Mammary epithelial cell (primary cell): Measurements from ENCODE around the gene CDH12.
"Not testable (repeated sequence)": the region's sequence is repeated elsewhere in the genome, so short reads cannot be mapped to it uniquely, and the experiment has no call there.

Experiments
- EZH2 ChIP-seq: IDR thresholded peaks from 2 replicates; pipeline ENCODE4 v1.6.1; 2012; ENCODE audit warnings: low read length, inconsistent platforms, borderline replicate concordance
- TF ChIP-seq, protein P1 (sequence below), 2 donors: IDR thresholded peaks in 1 of 2; conservative IDR thresholded peaks in 1 of 2; 2 replicates each; pipeline ENCODE4 v1.5.1; 2011 to 2012; ENCODE audit warnings: inconsistent platforms in 2 of 2, low read length in 2 of 2, mild to moderate bottlenecking in 2 of 2, control low read depth in 1 of 2, low read depth in 1 of 2; ENCODE audit not compliant: insufficient read depth in 1 of 2; ENCODE audit errors: extremely low read depth in 1 of 2

DNA sequence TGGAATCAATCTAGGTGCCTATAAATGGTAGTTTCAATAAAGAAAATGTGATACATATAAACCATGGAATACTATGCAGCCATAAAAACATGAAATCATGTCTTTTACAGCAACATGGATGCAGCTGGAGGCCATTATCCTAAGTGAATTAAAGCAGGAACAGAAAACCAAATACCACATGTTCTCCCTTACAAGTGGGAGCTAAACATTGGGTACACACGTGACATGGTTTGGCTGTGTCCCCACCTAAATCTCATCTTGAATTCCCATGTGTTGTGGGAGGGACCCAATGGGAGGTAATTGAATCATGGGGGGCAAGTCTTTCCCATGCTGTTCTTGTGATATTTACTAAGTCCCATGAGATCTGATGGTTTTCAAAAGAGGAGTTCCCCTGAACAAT is 78.9 kb downstream of the CDH12 start:
- not testable (repeated sequence) for TF ChIP-seq EZH2
- TF ChIP-seq, protein P1, sequence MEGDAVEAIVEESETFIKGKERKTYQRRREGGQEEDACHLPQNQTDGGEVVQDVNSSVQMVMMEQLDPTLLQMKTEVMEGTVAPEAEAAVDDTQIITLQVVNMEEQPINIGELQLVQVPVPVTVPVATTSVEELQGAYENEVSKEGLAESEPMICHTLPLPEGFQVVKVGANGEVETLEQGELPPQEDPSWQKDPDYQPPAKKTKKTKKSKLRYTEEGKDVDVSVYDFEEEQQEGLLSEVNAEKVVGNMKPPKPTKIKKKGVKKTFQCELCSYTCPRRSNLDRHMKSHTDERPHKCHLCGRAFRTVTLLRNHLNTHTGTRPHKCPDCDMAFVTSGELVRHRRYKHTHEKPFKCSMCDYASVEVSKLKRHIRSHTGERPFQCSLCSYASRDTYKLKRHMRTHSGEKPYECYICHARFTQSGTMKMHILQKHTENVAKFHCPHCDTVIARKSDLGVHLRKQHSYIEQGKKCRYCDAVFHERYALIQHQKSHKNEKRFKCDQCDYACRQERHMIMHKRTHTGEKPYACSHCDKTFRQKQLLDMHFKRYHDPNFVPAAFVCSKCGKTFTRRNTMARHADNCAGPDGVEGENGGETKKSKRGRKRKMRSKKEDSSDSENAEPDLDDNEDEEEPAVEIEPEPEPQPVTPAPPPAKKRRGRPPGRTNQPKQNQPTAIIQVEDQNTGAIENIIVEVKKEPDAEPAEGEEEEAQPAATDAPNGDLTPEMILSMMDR (conservative IDR thresholded peaks at IDR 0.05 in 1 of 2, IDR thresholded peaks at IDR 0.05 in 1 of 2; ENCODE audit: extremely low read depth in 1 of 2, insufficient read depth in 1 of 2, low read depth in 1 of 2, low read length in 2 of 2): not testable (repeated sequence)
